H1 (cell line): ENCODE data around the gene SRP9. TPM values are rescaled to one million over a fixed set of nuclear protein-coding genes. Genes with fewer than 3 reads are reported as not detected.

ENCODE experiments used
- CTCF ChIA-PET: fragments of 300-600 bp; sonication (Branson Sonifier 250); formaldehyde crosslinking; loops from one replicate; lab custom pipeline; 2021; ENCODE audit not compliant: partially characterized antibody; lab: Charles Lee
- POLR2A ChIA-PET: fragments of 300-600 bp; sonication (Branson Sonifier 250); formaldehyde crosslinking; loops from one replicate; lab custom pipeline; 2021; ENCODE audit warnings: inconsistent platforms; ENCODE audit not compliant: partially characterized antibody; lab: Charles Lee
- DNase-seq, 2 experiments: peaks; one replicate each; pipeline versions ENCODE4 v3.0.0 to v3.0.0-alpha.2; 2010 to 2022; ENCODE audit warnings: low spot score in 2 of 2, low read depth in 1 of 2, mixed read lengths in 1 of 2
- FAIRE-seq: peaks from 2 replicates; lab custom pipeline; 2011; peaks lifted over from hg19 to GRCh38; lab: Jason Lieb, UNC
- H2AFZ ChIP-seq: 2 replicates; pipeline ENCODE4 v1.8.1; 2012; ENCODE audit warnings: low read length, inconsistent platforms
- H2AK5ac ChIP-seq: 2 replicates; pipeline ENCODE4 v1.6.1; 2013; ENCODE audit warnings: low read depth, low read length
- H2BK120ac ChIP-seq: replicated peaks from 2 replicates; pipeline ENCODE3; 2013; ENCODE audit warnings: low read depth, low read length, inconsistent platforms
- H2BK12ac ChIP-seq: 2 replicates; pipeline ENCODE4 v1.6.1; 2013; ENCODE audit warnings: low read depth, low read length
- H2BK15ac ChIP-seq: 2 replicates; pipeline ENCODE4 v1.6.1; 2013; ENCODE audit warnings: low read length
- H2BK20ac ChIP-seq: 2 replicates; pipeline ENCODE4 v1.6.1; 2013; ENCODE audit warnings: low read length
- H2BK5ac ChIP-seq: 2 replicates; pipeline ENCODE4 v1.6.1; 2013; ENCODE audit warnings: low read depth, low read length
- H3K14ac ChIP-seq: 2 replicates; pipeline ENCODE4 v1.6.1; 2013; ENCODE audit warnings: inconsistent platforms; ENCODE audit not compliant: insufficient read length
- H3K18ac ChIP-seq: 2 replicates; pipeline ENCODE4 v1.6.1; 2013; ENCODE audit warnings: low read length; ENCODE audit errors: extremely low read depth
- H3K23ac ChIP-seq: 2 replicates; pipeline ENCODE4 v1.6.1; 2013; ENCODE audit warnings: inconsistent platforms; ENCODE audit not compliant: insufficient read length
- H3K23me2 ChIP-seq: 2 replicates; pipeline ENCODE4 v1.6.1; 2013; ENCODE audit warnings: low read depth, low read length
- H3K27ac ChIP-seq: 2 replicates; pipeline ENCODE4 v1.6.1; 2011; ENCODE audit warnings: low read depth, low read length, inconsistent platforms
- H3K27me3 ChIP-seq, 4 experiments: replicated peaks in 1 of 4; 1 replicate in 1 of 4; 2 replicates in 3 of 4; pipeline versions ENCODE4 v1.6.1 to v1.8.1; 2011 to 2013; ENCODE audit warnings: low read length in 3 of 4, mild to moderate bottlenecking in 3 of 4, inconsistent platforms in 2 of 4, mixed read lengths in 2 of 4, moderate library complexity in 1 of 4; ENCODE audit not compliant: control insufficient read depth in 3 of 4, insufficient read depth in 3 of 4; ENCODE audit errors: extremely low read depth in 1 of 4
- H3K36me3 ChIP-seq, 4 experiments: 2 replicates each; pipeline versions ENCODE4 v1.6.1 to v1.8.1; 2011 to 2013; ENCODE audit warnings: mild to moderate bottlenecking in 4 of 4, low read length in 3 of 4, moderate library complexity in 2 of 4, control low read depth in 1 of 4, inconsistent platforms in 1 of 4; ENCODE audit not compliant: insufficient read depth in 4 of 4, control insufficient read depth in 2 of 4
- H3K4ac ChIP-seq: replicated peaks from 2 replicates; pipeline ENCODE3; 2013; ENCODE audit warnings: low read length, low read depth, mixed read lengths, inconsistent platforms; ENCODE audit not compliant: insufficient read length
- H3K4me1 ChIP-seq, 4 experiments: replicated peaks in 1 of 4; 1 replicate in 1 of 4; 2 replicates in 3 of 4; pipeline versions ENCODE4 v1.6.1 to v1.8.1; 2011 to 2013; ENCODE audit warnings: low read length in 3 of 4, inconsistent platforms in 2 of 4, mixed read lengths in 1 of 4; ENCODE audit not compliant: insufficient read depth in 4 of 4, control insufficient read depth in 3 of 4
- H3K4me2 ChIP-seq, 2 experiments: 2 replicates each; pipeline versions ENCODE4 v1.6.1 to v1.8.1; 2011 to 2013; ENCODE audit warnings: low read depth in 2 of 2, low read length in 2 of 2, control low read depth in 1 of 2, inconsistent platforms in 1 of 2, mild to moderate bottlenecking in 1 of 2; ENCODE audit not compliant: insufficient read depth in 1 of 2
- H3K4me3 ChIP-seq, 4 experiments: fragments of 200-600, 300-600 bp in 1 of 4; sonication (generic), shearing (Covaris generic), sonication (Bioruptor Twin) in 1 of 4; 2 replicates each; pipeline versions ENCODE4 v1.5.1 to v1.8.1; 2011 to 2016; ENCODE audit warnings: low read length in 4 of 4, low read depth in 3 of 4, control low read depth in 2 of 4, inconsistent platforms in 2 of 4, mild to moderate bottlenecking in 2 of 4, mixed read lengths in 1 of 4, moderate library complexity in 1 of 4; ENCODE audit not compliant: insufficient read depth in 2 of 4; ENCODE audit errors: extremely low read depth in 1 of 4
- H3K56ac ChIP-seq: replicated peaks from 2 replicates; pipeline ENCODE3; 2013; ENCODE audit warnings: low read depth, mild to moderate bottlenecking, mixed read lengths, low read length, inconsistent platforms; ENCODE audit not compliant: insufficient read length
- H3K79me1 ChIP-seq: 2 replicates; pipeline ENCODE4 v1.6.1; 2013; ENCODE audit warnings: low read depth, low read length, control low read depth
- H3K79me2 ChIP-seq, 2 experiments: 2 replicates each; pipeline versions ENCODE4 v1.6.1 to v1.8.1; 2012 to 2013; ENCODE audit warnings: low read length in 2 of 2, mild to moderate bottlenecking in 2 of 2, inconsistent platforms in 1 of 2; ENCODE audit not compliant: insufficient read depth in 2 of 2, control insufficient read depth in 1 of 2
- H3K9ac ChIP-seq, 4 experiments: replicated peaks in 1 of 4; 1 replicate in 1 of 4; 2 replicates in 3 of 4; pipeline versions ENCODE4 v1.6.1 to v1.8.1; 2011 to 2013; ENCODE audit warnings: low read depth in 3 of 4, low read length in 3 of 4, control low read depth in 2 of 4, mild to moderate bottlenecking in 2 of 4, moderate library complexity in 2 of 4, inconsistent platforms in 1 of 4; ENCODE audit errors: extremely low read depth in 1 of 4
- H3K9me3 ChIP-seq, 2 experiments: 2 replicates each; pipeline versions ENCODE4 v1.6.1 to v1.8.1; 2012 to 2013; ENCODE audit warnings: mild to moderate bottlenecking in 2 of 2, moderate library complexity in 2 of 2, control low read depth in 1 of 2, inconsistent platforms in 1 of 2, low read depth in 1 of 2, low read length in 1 of 2, mixed read lengths in 1 of 2; ENCODE audit not compliant: insufficient read depth in 2 of 2
- H4K20me1 ChIP-seq, 2 experiments: replicated peaks in 1 of 2; 2 replicates each; pipeline versions ENCODE3 to v1.8.1; 2011 to 2013; ENCODE audit warnings: inconsistent platforms in 2 of 2, low read length in 2 of 2, mild to moderate bottlenecking in 1 of 2; ENCODE audit not compliant: insufficient read depth in 2 of 2, control insufficient read depth in 1 of 2
- H4K5ac ChIP-seq: 2 replicates; pipeline ENCODE4 v1.6.1; 2013; ENCODE audit warnings: low read length, low read depth, mixed read lengths, inconsistent platforms; ENCODE audit not compliant: insufficient read length
- H4K8ac ChIP-seq: 2 replicates; pipeline ENCODE4 v1.8.0; 2013; ENCODE audit warnings: mild to moderate bottlenecking, moderate library complexity, low read length, inconsistent platforms; ENCODE audit not compliant: insufficient read depth; ENCODE audit errors: extremely low read depth
- H4K91ac ChIP-seq: replicated peaks from 2 replicates; pipeline ENCODE3; 2013; ENCODE audit warnings: low read length, mixed read lengths, inconsistent platforms; ENCODE audit not compliant: insufficient read length
- HDAC2 ChIP-seq, 2 experiments: fragments of 300-600 bp in 1 of 2; sonication (generic) in 1 of 2; IDR thresholded peaks; 2 replicates each; pipeline ENCODE4 v1.6.1; 2011 to 2012; ENCODE audit warnings: low read depth in 2 of 2, low read length in 2 of 2, mild to moderate bottlenecking in 2 of 2, moderate library complexity in 2 of 2, borderline replicate concordance in 1 of 2, inconsistent platforms in 1 of 2
- KDM1A ChIP-seq: fragments of 200-600, 300-600 bp; sonication (generic); IDR thresholded peaks from 2 replicates; pipeline ENCODE4 v1.7.1; 2016; ENCODE audit warnings: mild to moderate bottlenecking, low read length, borderline replicate concordance
- SP1 ChIP-seq: IDR thresholded peaks from 2 replicates; pipeline ENCODE4 v1.6.1; 2011; ENCODE audit warnings: low read depth, low read length
- WGBS, 2 experiments: shearing (Covaris generic) in 1 of 2; methylation state at CpG; one replicate each; pipeline versions ENCODE4 v1.1.6 to v1.1.7; 2013 to 2015; ENCODE audit warnings: low lambda C conversion rate in 2 of 2, mixed read lengths in 2 of 2, inconsistent platforms in 1 of 2, low coverage in 1 of 2, missing lambda C conversion rate in 1 of 2; ENCODE audit not compliant: insufficient replicate concordance in 2 of 2, insufficient coverage in 1 of 2, insufficient read length in 1 of 2; ENCODE audit errors: extremely low coverage in 1 of 2, missing lambda C conversion rate in 1 of 2; 5-methylcytosine and 5-hydroxymethylcytosine counted together
- polyA plus RNA-seq, 7 experiments: library from polyadenylated mRNA; depleted of rRNA in 3 of 7; stranded (reverse) in 5 of 7; unstranded in 2 of 7; fragments of >200 nt in 5 of 7; fragments of 200-250 nt in 2 of 7; gene quantifications; 1 replicate in 5 of 7; 2 replicates in 1 of 7; 4 replicates in 1 of 7; pipeline versions ENCODE4 v1.2.1 to v1.2.3, GENCODE V29; 2011 to 2013; ENCODE audit warnings: missing spikeins in 2 of 7, mixed read lengths in 2 of 7
- total RNA-seq: library from RNA; stranded (reverse); fragmentation: NEBNext Ultra II Directional; extraction: Animal tissue kit (Norgen Biotek cat#: 25700); gene quantifications from 2 replicates; pipeline ENCODE4 v1.2.1, GENCODE V29; 2021

The SRP9 gene
- total and polyA plus RNA-seq, 2 of the 8 experiments (the other 6 are each of a cell fraction or from before 2014, with no cell fraction given) = 446 to 572 TPM

- peaks cover 0 to 2% (median 0%) of the 10 kb centered on the region in 4 experiments; a peak in 2 of 7 replicates for H3K4me1 ChIP-seq
- H3K4me2 ChIP-seq = no peak overlapping the region
- no peak for FAIRE-seq
- no peak overlapping the region for H3K4ac ChIP-seq
- ChIA-PET CTCF (interaction anchor here (0.6 to 2.4 kb wide), 5 partner anchors 9 to 261 kb away, joined by 3 to 7 read pairs (median 4); no protein-coding TSS in a partner anchor), POLR2A (interaction anchor here (0.5 to 0.9 kb wide), 3 partner anchors 27 to 145 kb away, joined by 3 read pairs; no protein-coding TSS in a partner anchor)
- no peaks in the 10 kb centered on the region for H3K36me3 ChIP-seq
- DNase-seq = no peak
- H2BK120ac ChIP-seq = no peak overlapping the region
- 93% methylated on average over 12 of the region's 12 CpGs; no CpG with 5 or more reads in 1 of the 2 experiments for WGBS, 2 experiments
- H3K56ac ChIP-seq = no peak overlapping the region
- peaks cover 0 to 12% (median 2%) of the 10 kb centered on the region in 4 experiments; a peak in 5 of 7 replicates for H3K27me3 ChIP-seq
- H4K8ac ChIP-seq = no peak overlapping the region
- H3K18ac ChIP-seq = no peak overlapping the region
- H3K9ac ChIP-seq = no peak overlapping the region
- H3K9me3 ChIP-seq = no peaks in the 10 kb centered on the region
- no peak overlapping the region for H2AFZ ChIP-seq
- H3K4me3 ChIP-seq = no peak overlapping the region
- no peak overlapping the region for H2BK15ac ChIP-seq
- H3K23me2 ChIP-seq = no peaks in the 10 kb centered on the region
- no peak overlapping the region for H2BK12ac ChIP-seq
- no peak overlapping the region for H2AK5ac ChIP-seq
- H3K14ac ChIP-seq = no peak overlapping the region
- no peaks in the 10 kb centered on the region for H3K79me2 ChIP-seq
- no peak overlapping the region for H4K91ac ChIP-seq
- no peak for TF ChIP-seq KDM1A
- TF ChIP-seq SP1 = no peak
- no peak for TF ChIP-seq HDAC2 (IDR thresholded peaks at IDR 0.05; ENCODE audit: borderline replicate concordance in 1 of 2, low read depth in 2 of 2, low read length in 2 of 2)
- TF ChIP-seq, all 59 proteins: peak for 0
- Histone ChIP-seq H4K20me1 (no peaks in the 10 kb centered on the region), H3K79me1 (no peaks in the 10 kb centered on the region), H2BK20ac (no peak overlapping the region), H3K23ac (no peak overlapping the region), H2BK5ac (no peak overlapping the region), H4K5ac (no peak overlapping the region), H3K27ac (no peak overlapping the region)
These were observed 42.1 kb upstream of the SRP9 start for GRCh38 chr1:225735252-225736149.
